Endothelial cell of umbilical vein (primary cell): ENCODE data around the gene PTPRD.

ENCODE experiments used
- EZH2 ChIP-seq: IDR thresholded peaks from 2 replicates; pipeline ENCODE4 v1.6.1; 2012; ENCODE audit warnings: borderline replicate concordance, low read depth, mild to moderate bottlenecking, moderate library complexity, low read length, inconsistent platforms; ENCODE audit not compliant: severe bottlenecking
- JUN ChIP-seq: IDR thresholded peaks from 2 replicates; pipeline ENCODE4 v1.6.1; 2011; ENCODE audit warnings: borderline replicate concordance, low read depth; ENCODE audit not compliant: insufficient read length, insufficient read depth
- MYC ChIP-seq: IDR thresholded peaks from one replicate; pipeline ENCODE4 v1.6.1; 2011; ENCODE audit warnings: mild to moderate bottlenecking, low read depth, low read length
- POLR2A ChIP-seq: IDR thresholded peaks from 2 replicates; pipeline ENCODE4 v1.6.1; 2012; ENCODE audit warnings: low read depth, mild to moderate bottlenecking, control low read depth, low read length
- POLR2AphosphoS5 ChIP-seq: IDR thresholded peaks from 2 replicates; pipeline ENCODE4 v1.6.1; 2012; ENCODE audit warnings: low read depth, mild to moderate bottlenecking, control low read depth, low read length, moderate library complexity; ENCODE audit not compliant: insufficient read depth
- TF ChIP-seq, protein P1 (sequence below), 2 donors: IDR thresholded peaks; 1 replicate in 1 of 2; 2 replicates in 1 of 2; pipeline ENCODE4 v1.5.1; 2011; ENCODE audit warnings: low read length in 2 of 2, mild to moderate bottlenecking in 2 of 2, moderate library complexity in 2 of 2, control low read depth in 1 of 2, inconsistent platforms in 1 of 2, low read depth in 1 of 2; ENCODE audit not compliant: insufficient read depth in 1 of 2; ENCODE audit errors: extremely low read depth in 1 of 2
- TF ChIP-seq, protein P2 (sequence below): IDR thresholded peaks from 2 replicates; pipeline ENCODE4 v1.6.1; 2011; ENCODE audit not compliant: insufficient read depth, insufficient read length

DNA sequence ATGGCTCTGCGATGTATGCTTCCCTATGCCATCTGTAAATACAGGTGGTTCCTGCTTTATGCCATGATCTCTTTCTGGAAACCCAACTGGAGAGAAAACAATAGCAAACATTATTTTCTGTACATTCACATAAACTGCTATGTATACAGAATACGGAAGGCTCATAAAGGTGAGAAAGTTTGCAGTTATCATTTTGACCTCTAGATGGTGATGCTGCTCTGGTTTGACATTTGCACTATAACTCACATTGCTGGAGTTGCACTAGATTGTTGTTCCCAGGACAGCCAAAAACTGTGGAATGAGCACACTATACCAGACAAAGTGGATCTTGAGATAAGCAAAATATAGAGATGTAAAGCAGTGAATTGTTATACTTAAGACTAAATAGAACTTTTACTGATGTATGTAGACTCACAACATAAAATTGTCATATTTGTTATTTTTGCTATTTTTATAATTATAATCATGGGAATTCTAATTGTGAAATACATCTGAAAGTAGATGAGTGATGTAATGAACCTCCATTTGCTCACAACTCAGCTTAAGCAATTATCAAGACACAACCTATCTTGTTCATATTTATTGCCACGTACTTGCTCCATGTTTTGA lies 246.5 kb downstream of the PTPRD start:
- TF ChIP-seq EZH2 = no peak
- TF ChIP-seq, protein P1, sequence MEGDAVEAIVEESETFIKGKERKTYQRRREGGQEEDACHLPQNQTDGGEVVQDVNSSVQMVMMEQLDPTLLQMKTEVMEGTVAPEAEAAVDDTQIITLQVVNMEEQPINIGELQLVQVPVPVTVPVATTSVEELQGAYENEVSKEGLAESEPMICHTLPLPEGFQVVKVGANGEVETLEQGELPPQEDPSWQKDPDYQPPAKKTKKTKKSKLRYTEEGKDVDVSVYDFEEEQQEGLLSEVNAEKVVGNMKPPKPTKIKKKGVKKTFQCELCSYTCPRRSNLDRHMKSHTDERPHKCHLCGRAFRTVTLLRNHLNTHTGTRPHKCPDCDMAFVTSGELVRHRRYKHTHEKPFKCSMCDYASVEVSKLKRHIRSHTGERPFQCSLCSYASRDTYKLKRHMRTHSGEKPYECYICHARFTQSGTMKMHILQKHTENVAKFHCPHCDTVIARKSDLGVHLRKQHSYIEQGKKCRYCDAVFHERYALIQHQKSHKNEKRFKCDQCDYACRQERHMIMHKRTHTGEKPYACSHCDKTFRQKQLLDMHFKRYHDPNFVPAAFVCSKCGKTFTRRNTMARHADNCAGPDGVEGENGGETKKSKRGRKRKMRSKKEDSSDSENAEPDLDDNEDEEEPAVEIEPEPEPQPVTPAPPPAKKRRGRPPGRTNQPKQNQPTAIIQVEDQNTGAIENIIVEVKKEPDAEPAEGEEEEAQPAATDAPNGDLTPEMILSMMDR (IDR thresholded peaks at IDR 0.05; ENCODE audit: extremely low read depth in 1 of 2, insufficient read depth in 1 of 2, low read depth in 1 of 2, low read length in 2 of 2) = peak; percentile 55 to 60
- no peak for TF ChIP-seq POLR2A
- TF ChIP-seq, protein P2, sequence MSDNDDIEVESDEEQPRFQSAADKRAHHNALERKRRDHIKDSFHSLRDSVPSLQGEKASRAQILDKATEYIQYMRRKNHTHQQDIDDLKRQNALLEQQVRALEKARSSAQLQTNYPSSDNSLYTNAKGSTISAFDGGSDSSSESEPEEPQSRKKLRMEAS = no peak
- no peak for TF ChIP-seq MYC
- TF ChIP-seq POLR2AphosphoS5 = no peak
- no peak for TF ChIP-seq JUN
